Measurements from ENCODE around the gene DNAJC24.

DNAJC24 gene

DNA sequence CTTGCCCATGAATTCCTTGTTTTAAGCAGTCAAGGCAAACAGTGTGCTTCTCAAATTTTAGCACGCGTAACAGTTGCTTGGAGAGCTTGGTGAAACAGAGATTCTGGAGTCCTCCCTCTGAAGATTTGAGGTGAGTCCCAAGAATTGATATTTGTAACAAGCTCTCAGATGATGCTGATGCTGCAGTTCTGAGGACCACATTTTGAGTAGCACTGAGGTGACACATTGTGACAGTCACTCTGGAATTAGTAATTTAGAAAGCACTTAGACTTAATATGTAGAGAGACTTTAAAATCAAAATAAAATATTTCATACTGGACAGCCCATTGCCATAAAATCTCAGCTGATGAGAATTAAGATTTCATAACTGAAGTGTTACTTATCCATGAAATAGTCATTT, 38.5 kb downstream of the DNAJC24 start:
- FAIRE-seq (no peak), DNase-seq (ENCODE audit: insufficient read length, low spot score) (no peak)
- no peak for TF ChIP-seq PAX5 (IDR thresholded peaks at IDR 0.05; ENCODE audit: insufficient read depth, low read length, severe bottlenecking)
- TF ChIP-seq SPI1 (IDR thresholded peaks at IDR 0.05; ENCODE audit: low read depth, low read length), result no peak
- no peak for TF ChIP-seq POLR2A (IDR thresholded peaks at IDR 0.05; ENCODE audit: low read depth, low read length)
- TF ChIP-seq POU2F2 (IDR thresholded peaks at IDR 0.05; ENCODE audit: low read depth, low read length), result no peak
- no peak for TF ChIP-seq TAF1 (IDR thresholded peaks at IDR 0.05; ENCODE audit: low read depth, low read length)
- TF ChIP-seq POLR2AphosphoS5 (IDR thresholded peaks at IDR 0.05; ENCODE audit: low read depth, low read length), result no peak

DNA sequence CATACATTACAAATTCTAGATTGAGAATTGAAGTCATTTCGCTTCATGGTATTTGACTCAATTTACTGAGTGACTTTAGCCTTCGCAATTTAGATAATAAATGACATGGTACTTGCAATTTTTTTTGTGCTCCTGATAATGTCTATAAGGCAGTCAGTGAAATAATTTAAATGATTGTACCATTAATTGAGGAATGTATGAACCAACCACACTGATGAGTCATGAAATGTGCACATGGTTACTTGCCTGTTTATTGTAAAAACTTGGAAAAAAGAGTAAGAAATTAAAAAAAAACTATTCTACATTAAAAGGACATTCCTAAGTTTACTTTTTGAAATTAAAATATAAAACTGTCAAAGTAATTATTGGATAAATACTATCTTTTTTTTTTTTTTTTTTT, 43.3 kb downstream of the DNAJC24 start:
- no peak for FAIRE-seq
- no peak for DNase-seq (ENCODE audit: insufficient read length, low spot score)
- no peak for TF ChIP-seq POLR2A (IDR thresholded peaks at IDR 0.05; ENCODE audit: low read depth, low read length)
- TF ChIP-seq POU2F2 (IDR thresholded peaks at IDR 0.05; ENCODE audit: low read depth, low read length), result no peak
- no peak for TF ChIP-seq POLR2AphosphoS5 (IDR thresholded peaks at IDR 0.05; ENCODE audit: low read depth, low read length)
- no peak for TF ChIP-seq PAX5 (IDR thresholded peaks at IDR 0.05; ENCODE audit: insufficient read depth, low read length, severe bottlenecking)
- no peak for TF ChIP-seq TAF1 (IDR thresholded peaks at IDR 0.05; ENCODE audit: low read depth, low read length)
- TF ChIP-seq SPI1 (IDR thresholded peaks at IDR 0.05; ENCODE audit: low read depth, low read length), result no peak

DNA sequence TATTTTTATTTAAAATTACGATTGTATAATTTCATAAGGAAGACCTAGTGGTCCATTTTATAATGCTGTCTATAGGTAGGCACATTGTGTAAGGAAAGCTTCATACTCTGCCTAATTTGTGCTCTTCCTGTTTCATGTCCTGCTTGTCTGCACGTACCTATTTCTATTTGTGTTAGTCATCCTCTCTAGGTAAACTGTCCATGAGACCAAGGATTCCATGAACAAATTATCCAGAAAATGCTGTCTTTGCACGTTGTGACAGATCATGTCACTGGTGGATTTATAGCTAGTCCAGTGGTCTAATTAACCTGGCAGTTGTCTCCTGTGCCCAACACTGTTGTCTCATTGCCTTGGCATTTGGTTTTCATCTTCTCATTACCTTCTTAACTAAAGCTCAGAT, 44.7 kb downstream of the DNAJC24 start:
- DNase-seq (ENCODE audit: insufficient read length, low spot score), result no peak
- no peak for FAIRE-seq

DNA sequence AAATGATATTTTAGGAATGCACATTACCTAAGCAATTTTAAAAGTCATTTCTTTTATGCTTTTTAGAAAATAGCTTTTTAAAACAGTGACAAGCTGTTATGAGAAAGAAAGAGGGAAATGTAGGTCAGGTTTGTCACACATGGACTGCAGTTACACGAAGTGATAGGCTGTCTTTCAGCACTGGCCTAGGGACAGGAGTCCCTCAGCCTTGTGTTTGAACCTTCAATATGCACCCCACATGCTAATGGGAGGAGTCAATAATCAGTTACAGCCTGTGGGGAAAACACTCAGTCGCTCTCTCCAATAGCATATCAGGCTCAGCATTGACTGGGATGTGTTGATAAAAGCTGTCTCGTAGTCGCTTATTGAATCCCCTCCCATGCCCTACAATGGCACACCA, 45.8 kb downstream of the DNAJC24 start:
- FAIRE-seq, result no peak
- no peak for DNase-seq (ENCODE audit: insufficient read length, low spot score)
- TF ChIP-seq POU2F2 (IDR thresholded peaks at IDR 0.05; ENCODE audit: low read depth, low read length) (no peak), POLR2A (IDR thresholded peaks at IDR 0.05; ENCODE audit: low read depth, low read length) (no peak), TAF1 (IDR thresholded peaks at IDR 0.05; ENCODE audit: low read depth, low read length) (no peak), SPI1 (IDR thresholded peaks at IDR 0.05; ENCODE audit: low read depth, low read length) (no peak), POLR2AphosphoS5 (IDR thresholded peaks at IDR 0.05; ENCODE audit: low read depth, low read length) (no peak), PAX5 (IDR thresholded peaks at IDR 0.05; ENCODE audit: insufficient read depth, low read length, severe bottlenecking) (no peak)

More for the DNA sequence above, 44.7 kb downstream of the DNAJC24 start:
- TF ChIP-seq TAF1 (IDR thresholded peaks at IDR 0.05; ENCODE audit: low read depth, low read length) (no peak), PAX5 (IDR thresholded peaks at IDR 0.05; ENCODE audit: insufficient read depth, low read length, severe bottlenecking) (no peak), SPI1 (IDR thresholded peaks at IDR 0.05; ENCODE audit: low read depth, low read length) (no peak), POLR2A (IDR thresholded peaks at IDR 0.05; ENCODE audit: low read depth, low read length) (no peak), POLR2AphosphoS5 (IDR thresholded peaks at IDR 0.05; ENCODE audit: low read depth, low read length) (no peak), POU2F2 (IDR thresholded peaks at IDR 0.05; ENCODE audit: low read depth, low read length) (no peak)

DNA sequence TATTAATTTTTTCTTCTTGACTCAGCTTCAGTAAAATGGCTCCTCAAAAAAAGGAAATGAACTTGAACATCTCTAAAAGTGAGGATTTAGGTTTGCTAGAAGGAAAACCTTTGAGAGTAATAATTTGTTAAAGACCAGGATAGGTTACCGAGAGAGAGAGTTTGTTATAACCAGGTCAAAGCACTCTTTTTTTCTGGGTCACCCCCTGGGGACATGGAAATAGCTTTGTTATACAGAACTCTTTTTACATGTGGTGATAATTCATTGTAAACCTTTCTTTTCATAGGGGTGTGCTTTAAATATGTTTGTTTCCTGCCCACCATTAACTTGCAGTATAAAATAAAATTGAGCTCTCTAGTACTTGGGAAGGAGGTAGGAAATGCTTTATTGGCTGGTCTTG, 47.7 kb downstream of the DNAJC24 start:
- no peak for TF ChIP-seq POLR2AphosphoS5 (IDR thresholded peaks at IDR 0.05; ENCODE audit: low read depth, low read length)
- no peak for TF ChIP-seq PAX5 (IDR thresholded peaks at IDR 0.05; ENCODE audit: insufficient read depth, low read length, severe bottlenecking)
- TF ChIP-seq TAF1 (IDR thresholded peaks at IDR 0.05; ENCODE audit: low read depth, low read length), result no peak
- TF ChIP-seq POU2F2 (IDR thresholded peaks at IDR 0.05; ENCODE audit: low read depth, low read length), result no peak
- TF ChIP-seq POLR2A (IDR thresholded peaks at IDR 0.05; ENCODE audit: low read depth, low read length), result no peak
- TF ChIP-seq SPI1 (IDR thresholded peaks at IDR 0.05; ENCODE audit: low read depth, low read length), result no peak
- FAIRE-seq (no peak), DNase-seq (ENCODE audit: insufficient read length, low spot score) (no peak)

DNA sequence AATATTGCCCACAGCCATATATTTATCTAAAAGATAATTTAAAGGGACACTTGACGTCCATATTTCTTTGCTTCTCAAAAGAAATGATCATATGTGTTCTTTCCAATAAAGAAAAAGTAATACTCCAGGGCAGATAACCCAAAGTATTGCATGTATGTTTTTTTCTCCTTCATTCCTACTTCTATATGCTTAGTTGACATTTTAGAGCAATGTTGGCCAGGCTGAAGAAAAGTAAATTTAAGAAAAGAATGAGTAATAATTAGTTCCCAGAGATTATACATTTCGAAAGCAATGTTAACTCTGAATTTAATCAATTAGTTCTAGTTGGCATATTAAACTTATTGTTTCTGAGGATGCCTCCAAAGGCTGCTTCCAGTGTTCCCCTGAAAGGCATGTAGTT, 48.2 kb downstream of the DNAJC24 start:
- DNase-seq (ENCODE audit: insufficient read length, low spot score), result no peak

DNA sequence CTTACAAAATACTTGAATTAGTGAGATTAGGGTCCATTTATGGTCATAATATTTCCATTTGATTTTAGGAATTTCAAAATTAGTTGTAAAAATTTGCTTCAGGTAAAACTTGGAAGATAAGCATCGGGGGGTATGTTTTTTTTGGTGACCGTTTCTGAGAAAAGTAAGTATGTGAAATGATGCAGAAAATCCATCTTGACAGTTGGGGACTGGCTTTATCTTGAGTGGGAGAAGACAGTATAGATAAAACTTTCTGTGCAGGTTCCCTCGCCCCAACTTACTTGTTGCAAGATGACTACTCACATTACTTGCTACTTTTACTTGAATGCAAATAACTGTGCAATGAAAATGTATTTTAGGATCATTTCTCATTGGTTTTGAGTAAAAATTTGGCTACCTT, 49.5 kb downstream of the DNAJC24 start:
- no peak for FAIRE-seq
- no peak for DNase-seq (ENCODE audit: insufficient read length, low spot score)
- TF ChIP-seq POLR2A (IDR thresholded peaks at IDR 0.05; ENCODE audit: low read depth, low read length), result no peak
- no peak for TF ChIP-seq TAF1 (IDR thresholded peaks at IDR 0.05; ENCODE audit: low read depth, low read length)
- no peak for TF ChIP-seq SPI1 (IDR thresholded peaks at IDR 0.05; ENCODE audit: low read depth, low read length)
- no peak for TF ChIP-seq POU2F2 (IDR thresholded peaks at IDR 0.05; ENCODE audit: low read depth, low read length)
- no peak for TF ChIP-seq POLR2AphosphoS5 (IDR thresholded peaks at IDR 0.05; ENCODE audit: low read depth, low read length)
- TF ChIP-seq PAX5 (IDR thresholded peaks at IDR 0.05; ENCODE audit: insufficient read depth, low read length, severe bottlenecking), result no peak

More for the DNA sequence above, 48.2 kb downstream of the DNAJC24 start:
- TF ChIP-seq POU2F2 (IDR thresholded peaks at IDR 0.05; ENCODE audit: low read depth, low read length), result no peak
- no peak for TF ChIP-seq POLR2A (IDR thresholded peaks at IDR 0.05; ENCODE audit: low read depth, low read length)
- TF ChIP-seq SPI1 (IDR thresholded peaks at IDR 0.05; ENCODE audit: low read depth, low read length), result no peak
- no peak for TF ChIP-seq POLR2AphosphoS5 (IDR thresholded peaks at IDR 0.05; ENCODE audit: low read depth, low read length)
- TF ChIP-seq TAF1 (IDR thresholded peaks at IDR 0.05; ENCODE audit: low read depth, low read length), result no peak
- TF ChIP-seq PAX5 (IDR thresholded peaks at IDR 0.05; ENCODE audit: insufficient read depth, low read length, severe bottlenecking), result no peak
- FAIRE-seq, result no peak

DNA sequence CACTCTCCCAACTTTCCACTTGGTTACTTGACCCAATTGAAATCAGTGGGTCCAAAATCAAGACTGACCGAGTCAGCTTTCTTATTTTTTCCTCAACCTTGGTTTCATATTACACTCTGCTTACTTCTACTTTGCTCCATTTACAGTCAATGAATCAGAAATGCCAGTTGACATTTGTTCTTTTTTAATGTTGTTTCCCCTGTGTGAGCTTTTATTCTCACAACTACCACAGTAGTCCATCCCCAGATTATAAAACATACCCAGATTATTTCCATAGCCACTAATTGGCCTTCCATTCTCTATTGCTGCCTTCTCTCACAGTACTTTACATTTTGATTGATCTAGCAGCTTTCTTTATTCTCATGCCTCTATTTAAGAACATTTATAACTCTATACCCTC, 50.0 kb downstream of the DNAJC24 start:
- TF ChIP-seq POLR2A (IDR thresholded peaks at IDR 0.05; ENCODE audit: low read depth, low read length) (no peak), SPI1 (IDR thresholded peaks at IDR 0.05; ENCODE audit: low read depth, low read length) (no peak), POU2F2 (IDR thresholded peaks at IDR 0.05; ENCODE audit: low read depth, low read length) (no peak), PAX5 (IDR thresholded peaks at IDR 0.05; ENCODE audit: insufficient read depth, low read length, severe bottlenecking) (no peak), POLR2AphosphoS5 (IDR thresholded peaks at IDR 0.05; ENCODE audit: low read depth, low read length) (no peak), TAF1 (IDR thresholded peaks at IDR 0.05; ENCODE audit: low read depth, low read length) (no peak)

DNA sequence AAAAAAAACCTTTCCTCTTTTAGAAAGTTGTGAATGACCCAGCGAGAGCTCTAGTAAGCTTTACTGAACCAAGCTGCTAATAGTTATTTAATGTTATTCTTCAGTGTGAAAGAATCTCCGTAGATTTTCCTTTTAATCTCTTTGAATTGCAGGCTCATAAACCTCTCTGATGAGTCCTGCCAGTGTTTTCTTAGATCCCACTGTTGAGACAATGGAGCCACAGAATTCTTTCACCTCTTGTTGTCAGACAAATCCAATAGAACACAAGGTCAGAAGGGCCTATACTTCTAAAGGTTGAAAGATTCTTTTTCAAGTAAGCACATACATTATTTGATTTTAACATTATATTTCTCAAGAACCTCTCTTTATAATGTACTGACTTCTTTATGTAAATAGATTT, 52.2 kb downstream of the DNAJC24 start:
- TF ChIP-seq TAF1 (IDR thresholded peaks at IDR 0.05; ENCODE audit: low read depth, low read length) (no peak), SPI1 (IDR thresholded peaks at IDR 0.05; ENCODE audit: low read depth, low read length) (no peak), PAX5 (IDR thresholded peaks at IDR 0.05; ENCODE audit: insufficient read depth, low read length, severe bottlenecking) (no peak), POLR2A (IDR thresholded peaks at IDR 0.05; ENCODE audit: low read depth, low read length) (no peak), POLR2AphosphoS5 (IDR thresholded peaks at IDR 0.05; ENCODE audit: low read depth, low read length) (no peak), POU2F2 (IDR thresholded peaks at IDR 0.05; ENCODE audit: low read depth, low read length) (no peak)
- DNase-seq (ENCODE audit: insufficient read length, low spot score) (no peak), FAIRE-seq (no peak)

More for the DNA sequence above, 50.0 kb downstream of the DNAJC24 start:
- DNase-seq (ENCODE audit: insufficient read length, low spot score) (no peak), FAIRE-seq (no peak)

DNA sequence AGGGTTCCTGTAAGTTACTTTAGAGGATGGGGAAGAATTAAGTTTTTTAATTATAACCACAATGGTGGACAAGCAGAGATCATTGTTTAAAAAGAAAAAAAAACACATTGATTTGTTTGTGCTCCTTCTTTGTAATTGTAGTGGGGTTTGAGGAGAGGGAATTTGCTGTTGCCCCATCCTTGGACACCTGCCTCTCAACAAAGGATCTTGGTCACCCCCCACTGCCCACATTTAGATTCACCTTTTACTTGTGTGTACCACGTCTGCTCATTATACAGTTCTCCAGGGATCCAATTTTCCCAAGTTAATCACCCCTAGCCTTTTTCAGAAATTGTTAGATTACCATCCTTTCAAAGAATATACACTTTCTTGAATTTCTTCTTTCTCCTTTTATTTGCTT, 53.0 kb downstream of the DNAJC24 start:
- no peak for DNase-seq (ENCODE audit: insufficient read length, low spot score)
- no peak for FAIRE-seq
- TF ChIP-seq POLR2AphosphoS5 (IDR thresholded peaks at IDR 0.05; ENCODE audit: low read depth, low read length), result no peak
- no peak for TF ChIP-seq TAF1 (IDR thresholded peaks at IDR 0.05; ENCODE audit: low read depth, low read length)
- no peak for TF ChIP-seq SPI1 (IDR thresholded peaks at IDR 0.05; ENCODE audit: low read depth, low read length)
- no peak for TF ChIP-seq PAX5 (IDR thresholded peaks at IDR 0.05; ENCODE audit: insufficient read depth, low read length, severe bottlenecking)
- no peak for TF ChIP-seq POLR2A (IDR thresholded peaks at IDR 0.05; ENCODE audit: low read depth, low read length)
- no peak for TF ChIP-seq POU2F2 (IDR thresholded peaks at IDR 0.05; ENCODE audit: low read depth, low read length)

Data from GM12891 (cell line).